Activated CD8-positive, alpha-beta T cell treated with anti-CD3 and anti-CD28 coated beads for 36 hours (primary cell): ENCODE measurements around the gene ACSM6. TPM values are rescaled to one million over a fixed set of nuclear protein-coding genes. Genes with fewer than 3 reads are reported as not detected.

Source experiments
- ATAC-seq: fragments of 200-7000 bp; cut with Tn5 transposase; one replicate; pipeline ENCODE4 v1.10.0; 2021; ENCODE audit warnings: mild to moderate bottlenecking, moderate library complexity
- CTCF ChIA-PET: fragments of 350-600 bp; sonication (Branson Sonifier 250); formaldehyde crosslinking; loops from one replicate; lab custom pipeline; 2021; ENCODE audit warnings: antibody characterized with exemption; lab: Charles Lee
- POLR2A ChIA-PET: fragments of 350-600 bp; sonication (Branson Sonifier 250); formaldehyde crosslinking; loops from one replicate; lab custom pipeline; 2021; ENCODE audit warnings: antibody characterized with exemption; lab: Charles Lee
- DNase-seq: peaks from one replicate; pipeline ENCODE4 v3.0.0-alpha.2; 2020
- H3K27ac Mint-ChIP-seq: one replicate; pipeline ENCODE4 v1.8.0; 2021; ENCODE audit warnings: mild to moderate bottlenecking, mixed read lengths
- H3K27me3 Mint-ChIP-seq: one replicate; pipeline ENCODE4 v1.8.0; 2021; ENCODE audit warnings: mixed read lengths
- H3K36me3 Mint-ChIP-seq: one replicate; pipeline ENCODE4 v1.8.0; 2021; ENCODE audit warnings: low read depth, mixed read lengths
- H3K4me1 Mint-ChIP-seq: one replicate; pipeline ENCODE4 v1.8.0; 2021; ENCODE audit warnings: low read depth, mixed read lengths
- H3K4me3 Mint-ChIP-seq: one replicate; pipeline ENCODE4 v1.8.0; 2021; ENCODE audit warnings: mild to moderate bottlenecking, moderate library complexity, mixed read lengths
- H3K9me3 Mint-ChIP-seq: one replicate; pipeline ENCODE4 v1.8.0; 2021; ENCODE audit warnings: mixed read lengths
- intact Hi-C: fragments of 100-400 bp; cut with micrococcal nuclease; formaldehyde crosslinking; loops from one replicate; pipeline ENCODE4 v1.10.0; 2022
- total RNA-seq, 2 experiments: library from RNA; stranded (reverse); gene quantifications; one replicate each; pipeline ENCODE4 v1.2.3, GENCODE V29; 2021
- TF ChIP-seq, protein P1 (sequence below): fragments of 200-600 bp; IDR thresholded peaks from one replicate; pipeline ENCODE4 v1.8.0; 2022; ENCODE audit warnings: antibody characterized with exemption, mild to moderate bottlenecking

ACSM6 gene
- total RNA-seq, 2 experiments from 2014 or later: not detected

GRCh38 chr10:95277201-95277570 is 83.1 kb downstream of the ACSM6 start:
- no peaks in the 10 kb centered on the region for H3K27me3 Mint-ChIP-seq
- no peak overlapping the region for H3K27ac Mint-ChIP-seq
- DNase-seq (no peak), ATAC-seq (no peak)
- H3K36me3 Mint-ChIP-seq: no peaks in the 10 kb centered on the region
- ChIA-PET POLR2A (no interaction called here), CTCF (no interaction called here)
- intact Hi-C loops: no loop called here
- no peaks in the 10 kb centered on the region for H3K9me3 Mint-ChIP-seq
- no peak overlapping the region for H3K4me3 Mint-ChIP-seq
- H3K4me1 Mint-ChIP-seq: no peaks in the 10 kb centered on the region
- TF ChIP-seq, protein P1, sequence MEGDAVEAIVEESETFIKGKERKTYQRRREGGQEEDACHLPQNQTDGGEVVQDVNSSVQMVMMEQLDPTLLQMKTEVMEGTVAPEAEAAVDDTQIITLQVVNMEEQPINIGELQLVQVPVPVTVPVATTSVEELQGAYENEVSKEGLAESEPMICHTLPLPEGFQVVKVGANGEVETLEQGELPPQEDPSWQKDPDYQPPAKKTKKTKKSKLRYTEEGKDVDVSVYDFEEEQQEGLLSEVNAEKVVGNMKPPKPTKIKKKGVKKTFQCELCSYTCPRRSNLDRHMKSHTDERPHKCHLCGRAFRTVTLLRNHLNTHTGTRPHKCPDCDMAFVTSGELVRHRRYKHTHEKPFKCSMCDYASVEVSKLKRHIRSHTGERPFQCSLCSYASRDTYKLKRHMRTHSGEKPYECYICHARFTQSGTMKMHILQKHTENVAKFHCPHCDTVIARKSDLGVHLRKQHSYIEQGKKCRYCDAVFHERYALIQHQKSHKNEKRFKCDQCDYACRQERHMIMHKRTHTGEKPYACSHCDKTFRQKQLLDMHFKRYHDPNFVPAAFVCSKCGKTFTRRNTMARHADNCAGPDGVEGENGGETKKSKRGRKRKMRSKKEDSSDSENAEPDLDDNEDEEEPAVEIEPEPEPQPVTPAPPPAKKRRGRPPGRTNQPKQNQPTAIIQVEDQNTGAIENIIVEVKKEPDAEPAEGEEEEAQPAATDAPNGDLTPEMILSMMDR: no peak

- H3K36me3 Mint-ChIP-seq: no peaks in the 10 kb centered on the region
- intact Hi-C loops: no loop called here
- CTCF ChIA-PET: interaction anchor here (1.1 to 1.3 kb wide), 2 partner anchors 8 to 85 kb away, joined by 4 to 6 read pairs; no protein-coding TSS in a partner anchor
- H3K27me3 Mint-ChIP-seq: no peaks in the 10 kb centered on the region
- POLR2A ChIA-PET: no interaction called here
- H3K4me1 Mint-ChIP-seq: no peaks in the 10 kb centered on the region
- H3K4me3 Mint-ChIP-seq: no peak overlapping the region
- ATAC-seq (no peak), DNase-seq (no peak)
- H3K27ac Mint-ChIP-seq: no peak overlapping the region
- TF ChIP-seq, protein P1: no peak
- H3K9me3 Mint-ChIP-seq: no peaks in the 10 kb centered on the region
These were observed 83.6 kb downstream of the ACSM6 start for GRCh38 chr10:95277614-95278013.

Other genes with a start within 250 kb of the ACSM6 start
- under 1 TPM in 1 of 2 experiments, not detected in 1; 0.38 TPM for gene CYP2C8, start 124.7 kb upstream of the ACSM6 start, total RNA-seq
- gene PDLIM1, start 96.8 kb downstream of the ACSM6 start, total RNA-seq: 1 to 10 TPM in 1 of 2 experiments, under 1 TPM in 1; 0.74 to 1.1 TPM